DMS53 treated with DMSO at 0.1 percent for 48 hours (cell line): ENCODE data around the gene MAPKAP1.

Experiments
- DNase-seq: peaks from one replicate; lab custom pipeline; 2025; ENCODE audit not compliant: unreplicated experiment; lab: John Stamatoyannopoulos, UW

MAPKAP1 gene

DNA sequence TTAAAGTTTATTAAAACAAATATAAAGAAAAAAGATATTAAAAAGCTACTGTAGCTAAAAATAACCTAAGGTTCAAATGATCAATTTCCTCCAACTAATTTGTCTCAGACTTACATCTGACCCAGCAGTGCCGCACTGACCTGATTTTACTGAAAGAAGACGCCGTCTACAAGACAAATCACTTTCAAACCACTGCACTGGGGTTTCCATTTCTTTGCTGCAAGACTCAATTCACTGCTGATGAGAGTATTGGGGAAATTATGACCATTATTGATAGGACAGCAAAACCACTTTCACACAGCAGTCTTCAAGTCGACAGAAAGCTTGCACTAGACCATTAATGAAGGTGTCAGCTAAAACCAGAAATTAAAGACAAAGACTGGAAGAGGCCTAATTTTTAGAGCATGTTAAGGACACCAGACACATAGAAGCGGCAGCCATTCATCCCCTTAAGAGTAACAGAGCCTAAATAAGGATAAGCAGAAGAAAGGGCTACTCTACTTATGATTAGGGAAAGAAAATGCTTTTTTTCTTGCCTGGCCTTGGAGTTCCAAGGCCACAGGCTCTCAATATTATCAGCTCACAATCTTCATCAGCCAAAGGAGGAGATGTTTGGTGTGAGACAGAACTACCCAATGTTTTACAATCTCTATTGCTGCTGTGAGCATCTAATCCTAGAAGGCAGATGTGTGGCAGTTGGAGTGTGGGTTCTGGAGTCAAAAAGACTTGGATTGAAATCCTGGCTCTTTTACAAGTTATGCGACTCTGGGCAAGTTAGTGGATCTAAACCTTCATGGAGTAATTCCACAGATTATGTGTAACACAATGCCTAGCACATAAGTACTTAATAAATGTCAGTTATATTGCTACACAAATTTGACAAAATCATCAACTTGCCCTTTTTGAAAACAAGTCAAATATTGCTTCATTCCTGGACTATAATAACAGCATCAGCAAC, 190.7 kb downstream of the MAPKAP1 start:
- no peak for DNase-seq

DNA sequence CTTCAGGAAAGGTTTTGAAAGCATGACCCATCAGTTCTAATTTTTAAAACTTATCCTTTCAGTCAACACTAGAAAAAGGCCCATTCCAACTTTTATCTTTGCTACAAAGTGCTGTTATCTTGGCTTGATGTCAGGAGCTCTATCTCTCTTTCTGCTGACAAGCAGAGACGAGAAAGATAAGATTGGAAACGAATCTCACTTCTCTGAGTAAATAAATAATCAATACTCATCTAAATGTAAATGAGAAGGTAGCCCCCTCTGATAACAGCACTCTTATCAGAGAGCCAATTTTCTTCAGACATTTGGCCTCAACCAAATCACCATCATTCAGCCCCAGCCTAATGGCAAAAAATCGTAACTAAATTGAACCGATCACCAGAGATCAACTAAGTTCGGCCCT, 191.7 kb downstream of the MAPKAP1 start:
- DNase-seq: no peak

DNA sequence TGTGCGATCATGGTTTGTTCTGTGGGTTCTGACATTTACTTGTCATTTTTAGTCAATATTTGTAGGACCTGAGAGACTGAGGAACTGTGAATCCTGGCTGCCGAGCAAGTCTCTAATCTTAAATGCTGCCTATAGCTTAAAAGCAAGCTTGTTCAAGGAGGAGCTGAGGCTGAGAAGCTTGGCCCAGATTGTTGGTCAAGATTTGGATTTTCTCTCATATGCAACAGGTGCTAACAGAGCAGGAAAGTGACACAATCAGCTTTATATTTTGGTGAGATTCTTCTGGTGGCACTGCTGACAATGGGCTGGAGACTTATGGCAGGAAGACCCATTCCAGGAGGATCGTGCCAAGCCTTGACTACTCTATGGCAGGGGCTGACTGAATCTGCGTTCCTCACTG, 192.5 kb downstream of the MAPKAP1 start:
- no peak for DNase-seq

DNA sequence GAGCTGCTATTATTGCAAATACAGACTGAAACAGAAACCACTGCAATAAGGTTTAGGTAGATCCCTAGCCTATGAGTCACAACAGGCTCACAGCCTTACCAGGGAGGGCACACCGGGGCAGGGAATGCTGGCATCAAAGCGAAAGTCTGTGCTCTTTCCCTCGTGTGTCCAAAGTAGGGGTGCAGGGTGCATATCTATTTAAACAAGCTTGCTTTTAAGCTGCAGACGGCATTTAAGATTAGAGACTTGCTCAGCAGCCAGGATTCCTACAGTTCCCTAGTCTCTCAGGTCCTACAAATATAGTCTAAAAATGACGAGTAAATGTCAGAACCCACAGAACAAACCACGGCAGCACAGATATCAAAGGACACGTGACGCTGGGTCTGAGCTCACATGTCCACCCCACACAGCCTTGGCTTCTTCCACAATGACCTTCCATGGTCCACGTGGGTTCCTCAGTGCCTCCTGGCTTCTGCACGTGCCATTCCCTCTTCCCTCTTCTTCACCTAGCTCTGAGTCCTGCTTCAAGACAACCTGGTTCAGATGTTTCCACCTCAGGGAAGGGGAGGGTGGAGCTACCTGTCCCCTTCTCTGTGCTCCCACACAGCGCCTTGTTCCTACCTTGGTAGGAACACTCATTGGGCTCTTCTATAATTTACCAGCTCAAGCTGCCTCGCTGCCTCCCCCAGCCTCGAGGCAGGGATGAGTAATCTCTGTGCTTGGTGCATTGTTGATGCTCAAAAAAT, 193.2 kb downstream of the MAPKAP1 start:
- DNase-seq: no peak

DNA sequence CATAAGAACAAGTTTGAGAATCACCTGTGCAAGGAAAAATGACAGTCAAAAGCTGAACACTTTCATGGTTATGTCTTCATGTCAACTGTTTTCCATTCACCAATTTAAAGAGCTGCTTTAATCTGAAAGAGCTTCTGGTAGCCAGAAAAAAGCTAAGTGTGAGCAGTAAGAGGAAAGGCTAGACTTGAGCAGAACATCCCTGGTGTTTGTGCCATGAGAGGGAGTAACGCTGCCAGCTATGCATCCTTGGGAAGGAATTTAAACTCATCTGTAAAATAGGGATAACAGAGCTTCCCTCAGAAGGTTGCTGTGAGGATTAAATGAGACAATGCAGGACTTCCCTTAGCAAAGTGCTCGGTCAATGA, 193.7 kb downstream of the MAPKAP1 start:
- no peak for DNase-seq

DNA sequence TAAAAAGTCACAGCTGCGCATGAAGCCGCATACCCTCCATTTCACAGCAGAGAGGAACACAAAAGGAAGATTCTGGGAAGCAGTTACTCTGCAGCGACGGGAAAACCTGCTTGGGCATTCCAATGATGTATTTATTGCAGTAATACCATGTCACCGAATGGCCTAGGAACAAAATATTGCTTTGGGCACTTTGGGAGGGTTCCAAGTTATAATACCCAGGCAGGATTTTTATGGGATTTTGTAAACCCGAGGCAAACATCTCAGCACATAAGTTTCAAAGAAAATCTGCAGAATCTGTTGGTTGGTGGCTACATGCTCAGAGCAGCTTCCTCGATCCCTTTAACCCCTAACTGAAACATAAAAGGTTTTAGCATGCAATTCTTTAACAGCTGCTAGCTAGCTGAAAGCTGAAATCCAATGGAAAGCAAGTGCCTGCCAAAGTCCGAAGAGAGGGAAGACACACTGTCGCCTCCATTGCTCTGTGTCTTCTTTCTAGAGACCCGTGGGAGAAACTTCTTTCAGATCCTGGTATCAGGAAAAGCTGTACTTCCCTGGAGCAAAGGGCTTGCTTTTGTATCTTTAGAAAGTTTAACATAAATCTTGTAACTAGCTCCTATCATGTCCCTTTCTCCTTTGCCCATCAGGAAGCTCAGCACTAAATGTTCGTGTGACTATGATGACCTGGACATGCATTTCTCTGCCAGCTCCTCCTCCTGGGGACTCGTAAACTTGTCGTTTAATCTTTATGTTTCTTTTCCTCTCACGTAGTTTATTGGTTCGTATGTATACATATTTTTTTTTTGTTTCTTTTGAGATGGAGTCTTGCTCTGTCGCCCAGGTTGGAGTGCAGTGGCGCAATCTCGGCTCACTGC, 195.0 kb downstream of the MAPKAP1 start:
- DNase-seq: no peak

DNA sequence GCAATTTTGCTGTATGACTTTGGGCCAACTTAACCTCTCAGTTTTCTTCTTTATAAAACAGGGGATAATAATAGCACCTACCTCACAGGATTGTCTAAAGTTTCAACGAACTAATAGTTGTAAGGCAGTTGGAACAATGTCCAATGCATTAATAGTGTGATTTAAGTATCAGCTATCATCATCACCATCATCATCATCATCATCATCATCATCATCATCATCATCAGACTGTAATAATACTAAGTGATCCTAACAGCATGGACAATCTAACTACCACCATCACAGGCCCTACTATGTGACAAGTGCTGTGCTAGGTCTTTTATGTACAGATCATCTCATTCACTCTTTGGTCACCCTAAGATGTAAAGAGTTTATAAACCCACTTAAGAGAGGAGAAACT, 196.0 kb downstream of the MAPKAP1 start:
- no peak for DNase-seq

DNA sequence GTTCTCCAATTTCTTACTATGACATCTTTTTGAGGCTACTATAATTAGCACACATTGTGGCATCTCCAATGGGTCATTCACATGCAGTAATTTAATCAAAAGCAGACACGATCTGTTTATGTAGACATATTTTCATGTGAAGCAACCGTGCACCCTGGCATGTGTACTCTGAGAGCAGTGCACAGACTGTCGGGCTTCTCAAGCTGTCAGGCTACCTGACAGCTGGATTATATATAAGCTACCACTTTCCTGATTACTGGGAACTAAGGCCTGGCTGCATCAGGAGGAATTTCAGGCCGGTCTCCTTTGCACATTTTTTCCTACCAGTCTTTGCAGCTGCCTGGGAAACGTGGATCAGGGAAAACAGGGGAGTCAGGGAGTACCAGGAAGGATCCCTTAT, 197.5 kb downstream of the MAPKAP1 start:
- DNase-seq: no peak

DNA sequence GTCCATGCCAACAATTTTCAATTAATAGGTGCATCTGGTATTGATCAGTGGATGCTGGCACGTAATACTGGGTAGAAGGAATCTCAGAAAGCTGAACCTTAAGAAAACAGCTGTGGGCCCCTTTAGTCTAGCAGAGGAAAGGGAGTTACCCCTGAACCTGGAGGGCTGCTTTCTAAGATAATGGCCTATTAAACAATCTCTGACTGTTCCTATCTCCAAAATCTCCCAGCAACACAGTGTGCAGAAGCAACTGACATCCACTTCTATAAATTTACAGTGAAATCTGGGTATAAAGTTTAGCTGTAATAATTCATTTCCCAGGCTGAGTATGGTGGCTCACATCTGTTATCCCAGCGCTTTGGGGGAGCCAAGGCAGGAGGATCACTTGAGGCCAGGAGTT, 198.8 kb downstream of the MAPKAP1 start:
- DNase-seq: no peak

DNA sequence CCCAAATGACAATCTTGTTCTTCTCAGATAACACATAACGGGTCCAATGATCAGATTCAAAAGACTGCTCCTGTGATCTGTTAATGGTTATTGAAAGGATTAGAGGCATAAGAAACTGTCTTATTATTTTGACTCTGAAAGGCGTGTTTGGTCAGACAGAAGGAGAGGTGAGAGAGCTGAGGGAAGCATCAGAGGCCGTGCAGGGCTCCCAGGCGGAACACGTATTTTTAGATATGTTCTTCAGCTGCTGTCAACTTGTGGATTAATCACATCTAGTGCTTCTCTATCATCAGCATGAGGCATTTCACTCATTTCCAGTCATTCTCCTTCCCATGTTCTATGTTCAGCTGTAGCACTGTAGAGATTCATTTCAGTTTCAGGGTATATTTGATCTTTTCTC, 199.8 kb downstream of the MAPKAP1 start:
- DNase-seq: no peak

DNA sequence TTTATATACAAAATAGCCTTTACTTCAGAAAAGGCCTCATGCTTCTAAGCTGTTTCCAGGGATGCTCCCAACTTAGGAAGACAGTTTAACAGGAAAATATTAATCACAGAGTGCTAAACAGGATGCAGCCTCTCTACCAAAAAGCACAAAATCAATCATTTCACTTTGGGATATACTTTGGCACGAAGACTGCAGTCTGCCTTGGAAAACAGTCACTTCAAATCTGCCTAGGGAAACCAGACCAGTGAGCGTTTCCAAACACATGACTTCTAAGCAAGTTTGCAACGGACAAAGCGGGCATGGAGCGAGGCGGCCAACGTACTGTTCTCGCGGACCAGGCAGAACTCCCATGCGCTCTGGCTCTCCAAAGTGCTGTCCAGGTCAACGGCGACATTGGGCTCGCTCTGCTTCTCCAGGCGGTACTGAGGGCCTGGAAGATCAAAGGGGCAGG, 201.0 kb downstream of the MAPKAP1 start:
- no peak for DNase-seq

DNA sequence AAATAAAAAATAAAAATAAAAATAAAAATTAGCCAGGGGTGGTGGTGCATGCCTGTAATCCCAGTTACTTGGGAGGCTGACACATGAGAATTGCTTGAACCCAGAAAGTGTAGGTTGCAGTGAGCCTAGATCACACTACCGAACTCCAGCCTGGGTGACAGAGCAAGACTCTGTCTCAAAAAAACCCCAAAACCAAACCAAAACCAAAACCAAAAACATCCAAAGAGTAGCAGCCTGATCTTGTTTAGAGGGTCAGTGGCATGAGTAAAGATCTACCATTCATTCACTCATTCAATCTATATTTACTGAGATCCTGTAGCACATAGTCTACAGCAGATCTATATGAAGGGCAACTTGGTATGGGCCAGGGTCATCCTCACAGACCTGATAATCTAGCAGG, 202.4 kb downstream of the MAPKAP1 start:
- DNase-seq: no peak

DNA sequence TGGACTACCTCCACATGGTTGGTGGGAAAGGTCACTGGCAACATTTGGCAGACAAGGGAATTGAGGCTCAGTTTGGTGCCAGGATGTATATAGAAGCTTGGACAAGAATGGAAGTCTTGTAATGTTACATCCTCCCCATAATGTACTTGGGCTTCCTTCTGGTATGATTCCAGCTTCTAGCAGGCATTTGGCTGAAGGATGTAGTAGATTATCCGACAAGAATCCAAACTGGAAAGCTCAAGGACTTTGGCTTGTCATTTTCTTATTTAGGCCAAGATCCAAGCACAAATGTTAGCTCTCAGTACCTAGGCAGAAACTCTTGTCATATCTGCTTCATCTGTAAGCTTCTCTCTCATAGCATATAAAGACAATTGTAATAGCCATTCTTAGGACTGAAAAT, 209.1 kb downstream of the MAPKAP1 start:
- DNase-seq: no peak

DNA sequence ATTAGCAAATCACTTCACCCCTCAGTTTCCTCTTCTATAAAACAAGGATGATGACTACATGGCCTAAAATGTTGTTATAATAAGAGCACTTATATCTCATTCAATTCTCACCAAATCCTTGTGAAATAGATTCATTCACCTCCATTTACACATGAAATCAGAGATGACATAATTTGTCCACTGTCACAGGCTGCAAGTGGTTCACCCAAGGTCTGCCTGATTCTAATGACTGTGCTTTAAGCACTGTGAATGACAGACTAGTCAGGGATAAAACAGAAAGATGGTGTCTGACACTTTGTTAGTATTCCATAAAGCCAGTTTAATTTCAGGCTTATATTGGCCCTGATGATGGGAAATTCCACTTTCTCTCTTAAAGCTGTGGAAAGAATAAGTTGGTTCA, 209.5 kb downstream of the MAPKAP1 start:
- no peak for DNase-seq

DNA sequence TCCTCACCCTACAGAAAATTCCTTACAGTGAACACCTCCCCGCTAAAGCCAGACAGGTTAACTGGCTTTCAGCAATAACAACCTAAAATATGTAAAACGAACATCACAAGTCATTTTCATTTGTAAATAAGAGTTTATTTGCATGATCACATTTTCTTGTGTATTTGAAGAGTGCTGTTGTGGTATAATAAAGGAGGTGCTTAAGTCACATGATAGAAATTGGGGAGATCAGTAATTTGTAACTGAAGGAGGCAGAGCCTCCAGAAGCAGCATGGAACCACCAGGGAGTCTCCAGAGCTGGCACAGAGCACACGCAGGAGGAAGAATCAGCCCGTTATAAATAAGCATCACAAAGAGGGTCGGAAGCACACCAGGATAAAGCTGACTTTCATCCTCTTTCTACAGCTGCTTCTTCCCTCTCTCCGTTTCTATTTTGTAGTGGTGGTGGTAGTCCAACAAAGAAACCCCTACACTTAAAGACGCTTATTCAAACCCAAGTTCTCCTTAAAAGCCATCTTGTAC, 210.6 kb downstream of the MAPKAP1 start:
- DNase-seq: no peak

DNA sequence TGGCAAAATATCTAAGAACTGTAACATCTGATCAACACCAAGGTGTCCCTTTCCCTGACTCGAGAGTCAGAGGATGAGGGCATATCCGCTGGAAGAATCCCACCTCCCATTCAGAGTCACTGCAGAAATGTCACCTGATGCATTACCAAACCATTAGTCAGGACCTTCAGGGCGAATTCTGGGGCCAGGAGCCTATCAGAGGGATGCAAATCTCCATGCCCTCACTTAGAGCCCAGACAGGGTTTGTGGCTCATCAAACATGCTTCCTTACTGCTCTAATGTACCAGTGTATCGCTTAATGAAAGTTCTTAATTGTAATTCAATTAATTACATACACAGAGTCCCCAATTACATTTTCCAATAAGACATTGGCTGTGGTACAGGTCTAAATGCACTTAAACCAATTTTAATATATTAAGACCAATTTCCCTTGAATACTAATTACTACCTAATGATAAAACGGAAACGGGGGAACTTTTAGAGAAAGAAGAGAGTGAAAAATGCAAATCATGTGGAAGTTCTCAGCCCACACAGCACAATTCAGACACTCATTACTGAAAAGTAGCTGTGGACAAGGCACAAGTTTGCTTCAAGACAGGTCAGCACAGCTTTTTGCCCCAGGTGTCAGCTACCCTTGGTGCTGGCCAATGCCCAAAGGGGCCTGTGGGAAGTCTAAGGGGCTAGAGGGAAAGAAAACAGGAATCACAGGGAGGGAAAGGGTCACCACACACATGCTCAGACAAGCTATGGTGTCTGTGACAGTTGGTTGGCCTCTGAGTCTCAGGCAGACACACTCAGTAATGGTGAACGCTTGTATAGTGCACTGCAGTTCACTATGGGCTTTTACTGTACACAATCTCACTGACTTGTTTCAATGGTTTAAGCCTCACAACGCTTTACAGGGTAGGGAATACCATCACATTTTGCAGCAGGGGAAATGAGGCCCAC, 211.6 kb downstream of the MAPKAP1 start:
- no peak for DNase-seq

DNA sequence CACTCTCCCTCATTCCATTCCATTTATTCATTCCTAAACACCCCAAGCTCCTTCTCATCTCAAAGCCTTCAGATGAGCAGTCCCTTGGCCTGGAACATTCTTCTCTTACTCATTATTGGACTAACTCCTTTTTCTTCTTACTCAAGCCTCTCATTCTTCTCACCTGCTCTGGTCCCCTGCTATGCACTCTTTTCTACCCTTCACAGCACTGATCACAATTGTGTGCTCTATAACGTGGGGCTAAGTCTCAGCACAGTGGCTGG, 212.4 kb downstream of the MAPKAP1 start:
- DNase-seq: no peak

DNA sequence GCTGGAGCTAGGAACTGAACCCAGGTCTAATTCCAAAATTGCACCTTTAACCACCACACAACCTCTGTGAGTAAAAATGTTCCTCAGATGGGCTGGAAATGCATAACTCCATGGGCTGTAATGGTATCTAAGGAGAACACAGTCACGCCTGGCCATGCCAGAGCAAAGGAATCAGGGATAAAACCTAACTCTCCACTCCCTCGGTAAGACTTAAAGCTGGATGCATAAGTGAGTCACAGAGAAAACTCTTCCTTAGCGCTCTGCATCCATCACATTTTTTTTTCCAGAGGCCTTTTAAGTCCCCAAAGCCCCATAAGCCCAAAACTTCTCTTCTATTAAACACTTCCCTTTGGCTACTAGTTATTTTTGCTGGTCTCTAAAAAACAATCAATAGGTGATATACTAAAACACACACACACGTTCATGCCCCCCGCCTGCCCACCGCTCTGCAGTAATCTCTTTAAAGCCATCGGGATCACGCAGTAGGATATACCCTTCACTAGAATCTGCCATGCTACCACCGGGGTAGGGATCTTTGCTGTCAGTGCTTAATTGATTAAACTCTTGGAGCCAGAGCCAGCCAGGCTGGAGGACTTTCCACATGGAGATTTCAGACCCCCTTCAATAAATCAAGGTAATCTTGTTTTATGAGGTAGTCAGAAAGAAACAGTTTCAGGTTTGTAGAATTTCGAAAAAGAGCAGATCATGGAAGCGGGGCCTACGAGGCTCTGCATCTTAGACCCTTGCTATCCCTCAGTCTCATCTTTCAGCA, 212.9 kb downstream of the MAPKAP1 start:
- DNase-seq: no peak

DNA sequence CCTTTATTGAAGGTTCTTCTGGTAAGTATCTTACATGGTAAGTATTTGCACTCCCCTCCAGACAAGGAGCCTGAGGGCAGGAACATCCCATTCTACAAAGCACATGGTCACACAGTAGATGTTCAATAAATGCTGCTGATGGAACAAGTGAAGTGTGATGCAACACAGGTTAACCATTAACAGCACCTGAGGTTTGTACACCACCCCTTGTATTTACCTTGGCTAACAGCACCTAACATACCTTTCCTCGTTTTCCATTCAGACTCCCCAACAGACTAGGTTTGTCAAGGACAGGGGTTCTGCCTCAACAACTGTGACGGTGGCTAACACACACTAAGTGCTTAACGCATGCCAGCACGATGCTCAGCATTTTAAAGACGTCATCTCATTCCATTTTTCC, 213.6 kb downstream of the MAPKAP1 start:
- peak; percentile 64 for DNase-seq

DNA sequence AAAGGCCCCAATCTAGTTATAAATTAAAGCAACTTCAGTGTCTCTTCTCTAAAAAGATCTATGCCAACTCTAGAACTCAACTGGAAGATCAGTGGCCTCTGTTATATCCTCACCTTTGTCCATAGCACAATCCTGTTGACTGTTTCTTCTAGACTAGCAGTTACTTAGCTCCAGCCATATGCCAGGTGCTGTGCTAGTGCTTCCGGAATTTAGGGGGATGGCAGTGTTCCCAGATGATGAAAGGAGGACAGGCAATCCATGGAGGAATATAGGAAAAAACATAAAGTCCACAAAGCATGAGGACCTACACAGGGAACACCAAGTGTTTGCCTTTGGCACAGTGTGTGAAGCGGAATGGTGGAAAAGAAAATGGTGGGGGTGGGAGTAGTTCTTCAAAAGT, 214.3 kb downstream of the MAPKAP1 start:
- no peak for DNase-seq
